Suppressor macrophage treated with lipopolysaccharide for 1 hour (primary cell): ENCODE measurements around the gene RCBTB1.
"Not testable (repeated sequence)": the region's sequence is repeated elsewhere in the genome, so short reads cannot be mapped to it uniquely, and the experiment has no call there.

Source experiments
- DNase-seq, 3 donors: peaks; one replicate each; pipeline ENCODE4 v3.0.0-alpha.2; 2020 to 2022

The RCBTB1 gene

DNA sequence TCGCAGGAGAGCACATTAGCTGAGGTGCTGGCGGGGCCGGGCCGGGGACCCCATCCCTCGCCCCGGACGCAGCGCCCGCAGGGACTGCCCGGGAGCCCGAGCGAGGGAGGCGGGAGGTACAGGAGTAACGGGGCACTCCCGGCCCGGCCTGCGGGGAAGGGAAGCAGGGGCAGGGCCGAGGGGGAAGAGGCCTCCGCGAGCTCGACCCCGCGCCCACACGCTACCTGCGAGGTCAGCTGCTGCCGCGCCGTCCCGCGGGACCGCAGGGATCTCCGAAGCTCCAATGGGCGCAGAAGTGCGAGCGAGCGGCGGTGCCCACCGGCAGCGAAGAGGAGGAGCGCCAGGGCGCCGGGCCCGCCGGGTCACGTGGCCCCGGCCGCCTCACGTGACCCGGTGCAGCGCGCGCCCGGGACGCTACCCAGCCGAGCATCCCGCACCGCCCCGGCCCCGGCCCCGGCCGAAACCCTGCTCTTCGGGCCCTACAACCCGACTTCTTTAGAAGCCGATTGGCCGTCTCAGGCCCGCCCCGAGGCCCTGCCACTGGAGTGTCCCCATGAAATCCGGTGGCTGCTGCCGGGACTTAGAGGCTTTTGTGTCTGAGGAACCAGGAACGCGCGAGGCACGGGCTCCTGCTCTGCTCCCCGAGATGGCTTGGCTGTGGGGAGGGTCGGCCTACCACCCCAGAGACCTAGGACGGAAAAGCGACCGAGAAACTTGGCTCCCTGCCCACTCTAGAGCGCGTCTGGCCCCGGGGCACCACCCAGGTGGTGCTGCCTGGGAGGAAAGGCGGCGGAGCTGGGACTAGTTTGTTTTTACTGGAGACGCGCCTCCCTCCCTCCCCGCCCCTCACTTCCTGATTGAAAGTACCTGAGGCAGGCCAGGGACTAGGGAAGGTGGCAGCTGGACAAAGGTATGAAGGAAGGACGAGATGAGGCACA, at the start of gene RCBTB1:
TSS of gene RCBTB1 (minus strand) at position 339 of the 938 bp plus-strand sequence. CDS start 18,279 bp downstream, outside the sequence.
- DNase-seq = peak; percentile 62 to 89 (median 75)

DNA sequence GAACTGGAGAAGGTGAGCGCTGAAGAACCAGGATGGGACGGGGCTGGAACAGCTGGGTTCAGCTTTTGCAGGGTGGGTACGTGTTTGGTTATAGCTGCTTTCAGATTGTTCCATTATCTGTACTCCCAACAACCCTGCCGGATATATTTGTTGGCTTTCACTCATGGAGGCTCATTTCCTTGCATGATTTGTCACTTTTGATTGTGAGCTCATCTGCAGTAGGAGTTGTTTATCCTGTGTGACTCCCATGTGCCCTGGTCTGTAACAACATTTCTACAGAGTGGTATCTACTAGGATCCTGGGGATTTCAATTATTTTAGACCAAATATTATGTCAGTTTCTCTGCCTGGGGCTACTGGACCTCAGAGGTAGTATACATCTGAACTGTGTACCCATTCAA, 48.4 kb upstream of the RCBTB1 start:
- DNase-seq = peak; percentile 39 to 61 (median 47)

DNA sequence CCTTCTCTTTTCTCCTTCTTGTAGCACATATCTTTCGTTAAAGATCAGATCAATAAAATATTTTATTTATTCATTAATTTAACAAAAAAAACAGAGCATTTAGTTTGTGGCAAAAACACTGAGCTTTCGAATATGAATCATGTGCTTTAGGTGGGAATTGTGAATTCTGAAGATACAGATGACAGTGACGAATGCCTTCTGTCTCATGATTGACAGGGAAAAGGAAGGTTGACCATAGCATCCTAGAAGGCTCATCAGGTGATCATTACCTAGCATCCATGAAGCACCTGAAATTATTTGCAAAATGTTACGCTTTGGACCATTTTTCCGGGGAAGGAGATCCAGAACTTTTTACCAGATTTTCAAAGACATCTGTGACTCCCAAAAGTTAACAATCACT, 46.8 kb upstream of the RCBTB1 start:
- no peak for DNase-seq

DNA sequence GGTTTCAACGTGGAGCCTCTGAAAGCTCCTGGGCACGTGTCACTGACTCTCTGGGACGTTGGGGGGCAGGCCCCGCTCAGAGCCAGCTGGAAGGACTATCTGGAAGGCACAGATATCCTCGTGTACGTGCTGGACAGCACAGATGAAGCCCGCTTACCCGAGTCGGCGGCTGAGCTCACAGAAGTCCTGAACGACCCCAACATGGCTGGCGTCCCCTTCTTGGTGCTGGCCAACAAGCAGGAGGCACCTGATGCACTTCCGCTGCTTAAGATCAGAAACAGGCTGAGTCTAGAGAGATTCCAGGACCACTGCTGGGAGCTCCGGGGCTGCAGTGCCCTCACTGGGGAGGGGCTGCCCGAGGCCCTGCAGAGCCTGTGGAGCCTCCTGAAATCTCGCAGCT, 45.2 kb upstream of the RCBTB1 start:
- DNase-seq = no peak

DNA sequence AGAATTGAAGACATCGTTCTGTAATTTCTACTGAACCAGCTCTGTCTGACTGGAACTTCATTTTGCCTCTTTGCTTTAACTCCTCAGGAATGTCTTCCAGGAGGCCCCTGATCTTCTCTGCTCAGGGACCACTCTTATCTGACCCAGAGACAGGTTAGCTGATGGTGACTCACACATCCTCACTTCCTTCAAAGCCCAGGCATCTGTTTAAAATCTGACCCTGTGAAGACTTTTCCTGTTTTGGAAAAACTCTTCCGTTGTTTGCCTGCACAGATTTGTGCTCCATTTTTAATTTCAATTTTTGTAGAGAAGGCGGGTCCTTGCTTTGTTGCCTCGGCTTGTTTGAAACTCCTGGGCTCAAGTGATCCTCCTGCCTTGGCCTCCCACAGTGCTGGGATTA, 44.6 kb upstream of the RCBTB1 start:
- no peak for DNase-seq

DNA sequence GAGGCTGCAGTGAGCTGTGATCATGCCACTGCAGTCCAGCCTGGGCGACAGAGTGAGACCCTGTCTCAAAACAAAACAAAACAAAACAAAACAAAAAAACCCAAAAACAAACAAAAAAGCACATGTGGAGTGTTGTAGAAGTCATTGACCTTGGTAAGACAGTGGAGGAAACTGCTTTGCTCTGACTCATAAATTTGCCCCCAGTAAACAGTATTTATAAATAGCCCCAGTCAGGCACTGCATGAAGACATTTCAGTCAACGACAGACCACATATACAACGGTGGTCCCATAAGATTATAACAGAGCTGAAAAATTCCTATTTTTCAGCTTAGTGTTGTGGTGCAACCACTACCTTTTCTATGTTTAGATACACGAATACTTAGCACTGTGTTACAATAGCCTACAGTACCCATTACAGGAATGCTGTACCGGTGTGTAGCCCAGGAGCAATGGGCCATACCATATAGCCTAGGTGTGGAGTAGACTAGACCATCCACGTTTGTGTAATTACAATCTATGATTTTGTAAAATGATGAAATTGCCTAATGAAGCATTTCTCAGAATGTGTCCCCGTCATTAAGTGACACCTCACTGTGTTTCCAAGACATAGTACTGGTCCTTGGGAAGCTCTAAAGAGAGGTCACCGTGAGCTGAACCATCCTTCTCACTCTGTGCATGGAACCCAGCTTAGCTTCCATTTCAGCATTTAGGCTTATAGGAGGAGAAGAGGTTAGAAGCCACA, 44.0 kb upstream of the RCBTB1 start:
- peak in 2 of 3 donors; percentile 26 to 37 for DNase-seq

DNA sequence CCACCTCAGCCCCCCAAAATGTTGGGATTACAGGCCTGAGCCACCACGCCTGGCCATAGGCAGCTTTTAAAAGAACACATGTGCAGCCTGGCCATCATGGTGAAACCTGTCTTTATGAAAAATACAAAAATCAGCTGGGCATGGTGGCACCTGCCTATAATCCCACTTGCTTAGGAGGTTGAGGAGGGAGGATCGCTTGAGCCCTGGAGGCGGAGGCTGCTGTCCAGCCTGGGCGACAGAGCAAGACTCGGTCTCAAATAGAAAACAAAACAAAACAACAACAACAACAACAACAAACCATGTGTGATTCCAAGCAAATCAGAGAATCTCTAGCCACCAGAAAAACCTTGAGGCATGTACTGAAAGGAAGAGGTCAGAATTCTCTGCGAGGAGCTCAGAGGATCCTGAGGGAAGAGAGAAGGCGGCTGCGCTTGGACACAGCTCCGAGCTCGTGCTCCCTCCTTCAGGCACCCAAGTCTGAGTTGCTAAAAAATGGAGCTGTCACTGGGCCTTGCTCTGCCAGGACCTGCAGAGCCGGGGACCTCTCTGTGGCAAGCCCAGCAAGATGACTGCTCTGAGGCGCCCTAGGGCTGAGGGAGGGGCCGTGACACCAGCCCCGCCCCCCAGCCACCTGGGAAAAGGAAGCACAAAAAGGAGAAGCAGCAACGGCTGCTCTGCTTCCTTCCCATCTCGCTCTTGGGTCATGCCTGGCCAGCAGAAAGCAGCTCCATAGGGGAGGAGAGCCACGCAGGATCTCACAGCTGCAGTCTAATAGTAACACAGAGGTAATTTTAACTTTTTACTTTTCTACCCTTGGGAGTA, 42.7 kb upstream of the RCBTB1 start, which contains the start of gene ARL11:
TSS of gene ARL11 (plus strand) at position 677 of the 822 bp plus-strand sequence. CDS start 1,941 bp downstream, outside the sequence.
- DNase-seq = peak; percentile 83 to 91 (median 85)

DNA sequence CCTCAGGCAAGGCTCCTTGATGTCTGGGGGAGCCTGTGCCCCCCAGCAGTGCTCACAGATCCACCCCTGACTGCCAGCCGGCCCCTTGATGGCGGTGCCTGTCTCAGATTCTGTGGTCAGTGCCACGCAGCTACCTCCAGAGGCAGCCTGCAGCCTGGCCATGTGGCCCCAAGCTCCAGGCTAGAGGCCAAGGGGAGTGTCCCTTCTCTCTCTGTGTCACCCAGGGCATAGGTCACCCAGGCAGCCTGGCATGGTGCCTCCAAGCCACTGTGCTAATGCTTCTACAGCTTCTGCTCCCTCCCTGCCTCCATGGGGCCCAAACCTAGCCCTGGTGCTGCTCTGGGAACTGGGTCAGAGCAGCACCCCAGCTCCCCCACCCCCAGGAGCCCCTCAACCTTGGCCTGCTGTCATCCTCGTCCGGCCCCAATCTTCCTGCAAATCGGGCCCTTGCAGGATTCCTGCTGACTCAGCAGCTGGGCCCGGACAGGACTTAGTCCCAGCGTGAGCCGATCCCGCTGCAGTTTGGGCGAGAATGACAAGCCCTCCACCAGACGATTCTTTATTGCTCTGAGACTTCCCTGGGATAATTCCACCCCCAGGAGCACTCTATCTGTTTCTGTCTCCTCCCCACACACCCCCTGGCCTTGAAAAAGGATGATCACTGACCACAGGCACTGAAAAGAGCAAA, 40.2 kb upstream of the RCBTB1 start:
- peak; percentile 44 to 71 (median 62) for DNase-seq

DNA sequence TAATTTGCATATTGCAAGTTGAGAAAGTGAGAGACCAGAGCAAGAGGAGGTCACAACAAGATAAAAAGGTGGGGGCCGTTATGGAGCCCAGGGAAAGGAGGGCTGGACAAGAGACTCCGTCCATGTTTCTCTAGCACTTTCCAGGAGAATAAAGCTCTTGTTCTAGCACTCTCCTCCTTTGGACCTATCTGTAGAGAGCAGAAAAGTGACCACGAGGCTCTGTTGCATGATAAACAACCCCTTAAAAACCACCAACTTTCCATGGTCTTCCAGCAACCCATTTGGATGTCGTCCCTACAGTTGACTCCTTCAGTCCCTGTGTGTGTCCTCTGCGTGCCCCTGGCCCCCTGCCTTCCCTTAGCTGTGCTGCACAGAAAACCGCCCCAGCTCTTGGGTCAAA, 38.9 kb upstream of the RCBTB1 start:
- DNase-seq = no peak

DNA sequence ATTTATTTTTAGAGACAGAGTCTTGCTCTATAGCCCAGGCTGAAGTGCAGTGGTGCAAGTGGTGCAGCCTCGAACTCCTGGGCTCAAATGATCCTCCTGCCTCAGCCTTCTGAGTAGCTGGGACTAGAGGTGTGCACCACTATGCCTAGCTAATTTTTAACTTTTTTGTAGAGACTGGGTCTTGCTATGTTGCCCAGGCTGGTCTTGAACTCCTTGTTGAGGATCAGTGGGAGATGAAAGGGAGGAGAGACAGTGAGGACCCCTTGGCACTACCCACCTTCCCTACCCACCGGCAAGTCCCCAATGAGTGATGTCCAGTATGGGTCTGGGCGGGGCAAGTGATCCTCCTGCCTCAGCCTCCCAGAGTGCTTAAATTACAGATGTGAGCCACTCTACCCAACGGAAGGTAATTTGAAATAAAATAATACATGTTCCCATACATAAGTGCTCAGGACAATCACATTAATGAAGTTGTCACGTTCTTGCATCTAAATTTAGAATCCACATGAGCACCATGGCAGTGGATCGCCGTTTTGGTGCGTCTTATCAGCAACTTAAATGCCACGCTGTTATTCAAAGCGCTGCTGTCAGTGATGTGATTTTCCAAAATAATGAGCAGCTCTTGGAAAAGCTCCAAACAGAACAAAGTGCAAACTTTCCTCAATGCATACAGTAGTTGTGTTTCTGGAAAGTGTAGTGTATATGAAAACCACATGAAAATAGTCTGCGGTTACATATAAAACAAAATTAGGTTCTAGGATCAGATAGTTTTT, 37.0 kb upstream of the RCBTB1 start:
- no peak for DNase-seq

DNA sequence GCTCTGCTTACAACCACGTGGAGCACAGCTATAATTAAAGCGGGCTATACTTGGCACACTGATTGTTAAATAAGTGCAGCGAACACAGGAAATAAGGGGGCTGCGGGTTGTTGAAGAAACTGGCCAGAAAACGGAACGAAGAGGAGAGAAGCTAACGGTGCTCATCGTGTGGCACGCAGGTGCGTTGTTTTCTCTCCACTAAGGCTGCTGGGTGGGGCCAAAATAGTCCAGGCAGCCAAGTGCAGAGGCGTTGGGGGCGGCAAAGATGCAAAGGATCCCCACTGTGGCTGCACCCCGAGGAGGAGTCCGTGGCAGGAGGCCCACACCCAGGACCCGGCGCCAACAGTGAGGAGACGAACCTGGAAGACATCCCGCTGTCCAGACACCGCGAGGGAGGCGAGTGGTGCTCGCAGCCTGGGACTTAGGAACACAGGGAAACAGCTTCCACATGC, 34.8 kb upstream of the RCBTB1 start:
- no peak for DNase-seq

DNA sequence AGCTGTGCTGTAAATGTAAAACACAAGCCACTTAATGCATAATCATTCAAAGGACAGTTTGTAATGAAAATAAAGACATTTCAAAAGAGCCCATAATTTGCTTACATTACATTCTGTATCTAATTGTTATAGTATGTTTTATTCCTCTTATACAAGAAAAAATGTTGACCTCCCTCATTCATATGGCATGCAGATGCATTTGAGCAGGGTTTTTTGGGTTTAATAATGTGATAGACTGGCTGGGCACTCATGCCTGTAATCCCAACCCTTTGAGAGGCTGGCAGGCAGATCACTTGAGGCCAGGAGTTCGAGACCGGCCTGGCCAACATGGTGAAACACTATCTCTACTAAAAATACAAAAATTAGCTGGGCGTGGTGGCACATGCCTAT, 31.3 kb upstream of the RCBTB1 start:
- DNase-seq = no peak

DNA sequence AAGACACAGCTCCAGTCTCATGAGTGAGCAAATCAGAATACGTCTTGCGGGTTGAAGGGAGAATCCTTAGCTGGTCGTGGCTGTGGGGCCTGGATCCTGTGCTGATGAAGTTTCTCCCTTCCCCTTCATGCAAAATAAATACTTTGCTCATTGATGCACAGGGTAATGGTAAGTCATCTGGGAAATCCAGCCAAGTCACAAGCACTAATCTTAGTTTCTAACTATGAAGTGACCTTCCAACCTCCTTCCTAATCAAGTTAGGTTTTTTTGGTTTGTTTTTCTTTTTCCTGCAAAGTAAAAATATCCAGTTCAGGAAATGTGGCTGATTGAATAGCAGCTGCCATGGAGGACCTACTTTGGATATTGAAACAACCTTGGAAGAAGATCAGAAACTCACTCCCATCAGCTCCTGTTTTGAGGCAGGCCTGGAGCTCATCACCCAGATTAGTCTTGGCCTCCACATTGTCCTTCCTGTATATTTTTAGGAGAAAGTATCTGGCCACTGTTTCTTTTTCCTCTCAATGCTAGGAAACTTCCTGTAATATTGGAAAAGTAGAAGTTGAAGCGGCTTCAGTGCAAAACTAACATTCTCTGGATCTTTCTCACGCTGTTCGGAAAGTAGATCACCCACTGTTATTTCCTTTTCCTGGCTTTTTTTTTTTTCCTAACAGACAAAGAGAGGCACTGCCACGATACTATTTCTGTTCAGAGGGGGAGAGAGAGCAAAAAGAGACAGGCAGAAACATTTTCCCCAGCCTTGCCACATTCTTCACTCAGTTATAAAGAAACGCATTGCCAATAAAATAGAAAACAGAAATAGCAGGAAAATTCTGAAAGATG, 30.7 kb upstream of the RCBTB1 start:
- DNase-seq = peak in 1 of 3 donors; percentile 54

DNA sequence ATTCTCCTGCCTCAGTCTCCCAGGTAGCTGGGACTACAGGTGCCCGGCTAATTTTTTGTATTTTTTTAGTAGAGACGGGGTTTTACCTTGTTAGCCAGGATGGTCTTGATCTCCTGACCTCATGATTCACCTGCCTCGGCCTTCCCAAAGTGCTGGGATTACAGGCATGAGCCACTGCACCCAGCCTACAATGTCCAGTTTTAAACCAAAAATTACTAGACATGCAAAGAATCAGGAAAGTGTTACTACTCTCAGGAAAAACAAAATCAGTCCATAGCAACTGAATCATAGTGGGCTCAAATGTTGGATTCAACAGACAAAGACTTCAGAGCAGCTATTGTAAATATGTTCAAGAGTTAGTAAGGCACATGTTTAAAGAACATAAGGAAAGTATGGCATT, 26.7 kb upstream of the RCBTB1 start:
- not testable (repeated sequence) for DNase-seq

DNA sequence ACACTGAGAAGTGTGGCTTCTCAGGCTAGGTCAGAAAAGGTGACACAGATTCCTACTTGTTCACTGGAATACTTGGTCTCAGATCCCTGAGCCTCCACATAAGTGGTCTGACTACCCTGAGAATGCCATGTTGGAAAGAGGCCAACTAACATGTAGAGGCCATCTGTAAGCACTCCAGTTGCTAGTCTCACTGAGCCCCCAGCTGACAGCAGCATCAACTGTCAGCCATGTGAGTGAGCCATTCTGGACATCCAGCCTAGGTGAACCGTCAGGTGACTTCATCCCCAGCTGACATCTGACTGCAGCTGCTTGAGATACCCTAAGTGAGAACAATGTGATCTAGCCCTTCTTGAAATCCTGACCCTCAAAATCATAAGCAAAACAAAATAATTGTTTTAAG, 24.8 kb upstream of the RCBTB1 start:
- DNase-seq = no peak

DNA sequence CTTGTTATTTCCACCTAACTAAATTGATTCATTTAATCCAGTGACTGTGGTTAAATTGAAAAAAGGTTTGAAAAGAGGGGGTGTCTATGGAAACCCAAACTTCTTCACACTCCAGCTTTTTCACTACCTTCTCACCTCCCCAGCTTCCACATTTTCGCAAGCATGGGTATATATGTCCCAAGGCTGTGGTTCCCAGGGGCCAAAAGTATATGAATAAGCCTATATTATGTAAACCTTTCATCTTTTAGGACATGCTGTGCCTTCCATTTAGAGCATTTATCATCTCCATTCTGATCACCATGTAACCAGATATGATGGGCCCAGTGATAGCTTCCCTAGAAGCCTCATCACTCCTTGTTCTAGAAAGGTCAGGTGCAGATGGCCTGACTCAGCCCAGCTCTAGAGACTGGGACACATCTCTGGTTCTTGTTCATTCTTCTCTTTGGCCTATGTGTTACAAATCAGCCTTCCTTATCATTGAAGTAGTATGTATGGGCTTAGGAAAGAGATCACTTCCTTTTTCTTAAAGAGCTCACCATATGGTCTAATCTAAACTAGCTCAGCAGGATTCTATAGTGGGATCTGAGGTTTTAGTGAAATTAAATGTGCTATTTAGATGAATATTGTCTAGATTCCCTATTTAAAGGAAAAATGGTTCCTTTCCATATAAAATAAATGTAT, 23.4 kb upstream of the RCBTB1 start:
- DNase-seq = peak; percentile 48 to 52 (median 51)

DNA sequence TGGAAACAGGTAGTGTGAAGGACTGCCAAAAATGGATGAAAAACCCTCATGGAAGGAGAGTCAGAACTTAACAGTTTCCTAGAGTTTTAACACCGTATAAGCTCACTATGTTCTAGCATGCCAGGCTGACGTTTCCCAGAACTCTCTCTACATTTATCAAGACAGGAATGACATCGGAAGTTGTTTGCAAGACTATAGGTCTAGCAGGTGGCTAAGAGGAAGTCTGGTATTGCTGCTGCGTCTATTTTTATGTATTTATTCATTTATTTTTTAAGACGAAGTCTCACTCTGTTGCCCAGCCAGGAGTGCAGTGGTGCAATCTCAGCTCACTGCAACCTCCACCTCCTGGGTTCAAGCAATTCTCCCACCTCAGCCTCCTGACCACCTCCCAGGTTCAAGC, 22.4 kb upstream of the RCBTB1 start:
- DNase-seq = no peak

DNA sequence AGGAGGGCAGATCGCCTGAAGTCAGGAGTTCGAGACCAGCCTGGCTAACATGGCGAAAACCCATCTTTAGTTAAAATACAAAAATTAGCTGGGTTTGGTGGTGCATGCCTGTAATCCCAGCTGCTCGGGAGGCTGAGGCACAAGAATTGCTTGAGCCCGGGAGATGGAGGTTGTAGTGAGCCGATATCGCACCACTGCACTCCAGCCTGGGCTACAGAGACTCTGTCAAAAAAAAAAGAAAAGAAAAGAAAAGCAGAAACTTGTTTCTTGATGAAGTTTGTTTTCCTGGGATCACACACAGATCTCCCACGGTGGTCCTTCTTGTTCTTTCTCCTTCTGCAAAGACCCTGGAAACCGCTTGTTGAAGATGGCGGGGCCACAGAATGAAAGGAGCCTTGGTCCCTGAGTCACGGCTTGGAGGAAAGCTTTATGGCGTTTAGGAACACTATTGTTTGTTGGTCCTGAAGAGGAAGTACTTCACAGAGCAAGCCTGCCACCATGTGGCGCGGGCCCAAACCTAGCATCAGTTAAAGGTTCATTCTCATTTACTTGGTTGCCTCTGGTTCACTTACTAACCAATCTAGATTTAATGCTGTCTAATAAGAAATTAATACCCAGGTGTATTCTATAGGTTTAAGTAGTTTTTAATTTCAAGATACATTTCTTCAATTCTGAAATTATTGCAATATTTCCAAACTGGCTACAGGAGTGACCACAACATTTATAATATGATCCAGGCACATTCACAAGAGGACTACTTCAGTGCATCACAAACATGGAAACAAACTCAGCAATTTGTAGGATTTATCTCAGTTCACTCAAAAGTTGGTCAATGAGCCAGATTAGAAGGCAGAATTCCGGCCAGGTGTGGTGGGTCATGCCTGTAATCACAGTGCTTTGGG, 21.6 kb upstream of the RCBTB1 start:
- peak; percentile 90 to 92 (median 90) for DNase-seq

DNA sequence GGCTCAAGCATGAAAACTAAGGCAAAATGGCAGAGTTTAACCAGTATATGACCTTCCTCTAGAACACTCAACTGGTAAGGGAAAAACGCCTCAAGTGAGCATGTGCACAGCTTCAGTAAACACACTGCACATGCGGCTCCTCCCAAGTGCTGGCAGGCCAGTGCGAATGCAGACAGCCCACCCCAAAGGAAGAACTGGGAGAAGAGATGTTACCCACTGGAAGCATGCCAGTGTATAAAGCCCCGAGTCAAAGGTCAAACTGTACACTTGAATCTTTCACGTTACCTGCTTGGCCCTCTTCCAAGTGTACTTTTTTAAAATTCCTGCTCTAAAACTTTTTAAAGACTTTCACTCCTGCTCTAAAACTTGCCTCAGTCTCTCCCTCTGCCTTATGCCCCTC, 19.2 kb upstream of the RCBTB1 start:
- DNase-seq = no peak
